Femur (tissue), 1 donor: ENCODE results near the gene IL22RA1.

Experiments
- DNase-seq: peaks from one replicate; pipeline ENCODE4 v3.0.0-alpha.2; 2017

The IL22RA1 gene

DNA sequence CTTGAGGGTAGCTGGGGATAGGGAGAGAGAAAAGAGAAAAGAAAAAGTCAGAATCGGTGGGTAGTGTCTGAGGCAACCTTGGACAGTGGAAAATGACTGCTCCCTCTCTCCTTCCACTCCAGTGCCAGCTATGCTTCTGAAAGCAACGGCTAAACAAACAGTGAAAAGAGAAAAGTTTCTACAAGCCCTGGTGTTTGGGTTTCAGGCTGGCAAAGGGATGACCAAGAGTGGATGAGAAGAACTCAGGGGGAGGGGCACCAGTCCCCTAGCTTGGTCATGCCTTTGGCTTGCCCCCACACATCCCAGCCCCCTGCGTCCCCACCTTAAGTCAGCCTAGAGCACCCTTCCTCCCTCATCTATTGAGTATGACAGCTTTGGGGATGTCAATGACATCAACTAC, 8.6 kb downstream of the IL22RA1 start:
- DNase-seq, result no peak

DNA sequence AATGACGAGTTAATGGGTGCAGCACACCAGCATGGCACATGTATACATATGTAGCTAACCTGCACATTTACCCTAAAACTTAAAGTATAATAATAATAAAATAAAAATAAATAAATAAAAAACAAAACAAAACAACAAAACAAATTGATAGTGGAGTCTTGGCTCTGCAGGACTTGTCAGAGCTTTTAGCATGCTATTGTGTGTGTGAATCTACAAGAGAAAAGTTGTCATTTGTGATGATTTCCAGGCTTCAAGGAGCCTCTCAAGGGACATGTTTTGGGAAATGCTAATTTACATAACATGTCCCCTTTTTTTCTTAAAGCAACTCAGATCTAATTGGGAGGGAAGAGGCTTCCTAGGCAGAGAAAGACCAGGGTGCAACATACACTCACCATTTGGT, 9.1 kb downstream of the IL22RA1 start:
- no peak for DNase-seq

DNA sequence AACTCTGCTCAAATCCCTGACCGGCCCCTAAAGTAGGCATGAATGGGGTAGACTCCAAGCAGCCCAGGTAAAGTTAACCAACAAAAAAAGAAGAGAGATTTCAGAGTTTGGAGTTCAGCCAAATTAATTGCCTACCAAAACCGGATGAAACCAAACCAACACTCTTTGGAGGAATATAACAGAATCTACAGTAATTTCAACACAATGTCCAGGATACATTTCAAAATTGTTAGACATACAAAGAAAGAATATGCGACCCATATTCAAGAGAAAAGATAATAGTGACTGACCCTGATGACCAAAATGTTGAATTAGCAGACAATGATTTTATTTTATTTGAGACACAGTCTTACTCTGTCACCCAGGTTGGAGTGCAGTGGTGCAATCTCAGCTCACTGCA, 12.6 kb downstream of the IL22RA1 start:
- DNase-seq, result no peak

DNA sequence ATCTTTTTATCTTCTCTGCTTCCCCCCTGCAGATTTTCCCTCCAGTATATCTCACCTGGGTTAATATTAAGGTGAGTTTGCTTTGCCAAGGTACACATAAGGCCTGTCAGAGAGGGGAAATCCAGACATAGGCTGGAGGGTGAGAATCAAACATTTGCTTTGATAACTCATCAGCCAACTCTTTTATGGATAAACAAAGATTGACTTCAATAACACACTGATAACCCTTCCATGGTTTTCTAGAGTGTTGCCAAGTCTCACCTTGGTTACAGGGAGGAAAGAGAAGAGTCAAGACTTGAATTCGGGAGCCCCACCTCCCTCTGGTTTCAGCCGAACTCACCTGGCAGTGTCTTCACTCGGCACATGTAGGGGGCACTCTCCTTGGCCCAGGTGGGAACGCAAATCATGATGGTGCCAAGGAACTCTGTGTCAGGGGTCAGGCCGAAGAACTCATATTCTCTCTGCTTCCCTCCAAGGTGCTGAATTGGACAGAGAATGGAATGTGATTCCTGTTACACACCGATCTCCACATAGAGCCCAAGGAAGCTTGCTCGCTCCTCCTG, 15.1 kb downstream of the IL22RA1 start:
- no peak for DNase-seq

DNA sequence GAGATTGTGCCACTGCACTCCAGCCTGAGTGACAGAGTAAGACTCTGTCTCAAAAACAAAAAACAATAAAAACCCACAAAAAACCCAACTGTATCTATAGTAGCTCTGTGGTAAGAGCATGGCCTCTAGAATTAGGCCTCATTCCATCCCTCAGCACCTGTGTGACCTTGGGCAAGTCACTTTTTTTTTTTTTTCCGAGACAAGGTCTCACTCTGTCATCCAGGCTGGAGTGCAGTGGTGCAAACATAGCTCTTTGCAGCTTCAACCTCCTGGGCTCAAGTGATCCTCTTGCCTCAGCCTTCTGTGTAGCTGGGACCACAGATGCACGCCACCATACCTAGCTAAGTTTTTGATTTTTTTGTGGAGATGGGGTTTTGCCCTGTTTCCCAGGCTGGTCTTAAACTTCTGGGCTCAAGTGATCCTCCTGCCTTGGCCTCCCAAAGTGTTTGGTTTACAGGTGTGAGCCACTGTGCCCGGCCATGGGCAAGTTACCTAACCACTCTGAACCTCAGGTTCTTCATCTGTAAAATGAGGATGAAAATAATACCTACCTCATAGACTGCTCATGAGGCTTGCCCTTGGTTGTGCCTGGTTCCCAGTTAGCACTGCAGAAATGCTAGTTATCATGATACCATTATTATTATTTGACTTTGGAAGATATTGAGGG, 15.7 kb downstream of the IL22RA1 start:
- DNase-seq, result no peak

DNA sequence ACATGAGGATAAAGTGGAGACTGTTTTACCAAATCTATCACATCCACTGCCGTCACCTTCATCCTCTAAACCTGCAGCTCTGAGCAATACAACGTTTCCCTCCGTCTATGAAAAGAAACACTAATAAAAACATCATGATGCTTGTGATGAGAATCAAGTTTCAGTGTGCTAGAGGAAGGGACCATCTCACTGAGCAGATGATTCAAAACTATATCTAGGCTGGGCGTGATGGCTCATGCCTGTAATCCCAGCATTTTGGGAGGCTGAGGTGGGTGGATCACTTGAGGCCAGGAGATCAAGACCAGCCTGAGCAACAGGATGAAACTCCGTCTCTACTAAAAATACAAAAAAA, 16.3 kb downstream of the IL22RA1 start:
- DNase-seq, result no peak

DNA sequence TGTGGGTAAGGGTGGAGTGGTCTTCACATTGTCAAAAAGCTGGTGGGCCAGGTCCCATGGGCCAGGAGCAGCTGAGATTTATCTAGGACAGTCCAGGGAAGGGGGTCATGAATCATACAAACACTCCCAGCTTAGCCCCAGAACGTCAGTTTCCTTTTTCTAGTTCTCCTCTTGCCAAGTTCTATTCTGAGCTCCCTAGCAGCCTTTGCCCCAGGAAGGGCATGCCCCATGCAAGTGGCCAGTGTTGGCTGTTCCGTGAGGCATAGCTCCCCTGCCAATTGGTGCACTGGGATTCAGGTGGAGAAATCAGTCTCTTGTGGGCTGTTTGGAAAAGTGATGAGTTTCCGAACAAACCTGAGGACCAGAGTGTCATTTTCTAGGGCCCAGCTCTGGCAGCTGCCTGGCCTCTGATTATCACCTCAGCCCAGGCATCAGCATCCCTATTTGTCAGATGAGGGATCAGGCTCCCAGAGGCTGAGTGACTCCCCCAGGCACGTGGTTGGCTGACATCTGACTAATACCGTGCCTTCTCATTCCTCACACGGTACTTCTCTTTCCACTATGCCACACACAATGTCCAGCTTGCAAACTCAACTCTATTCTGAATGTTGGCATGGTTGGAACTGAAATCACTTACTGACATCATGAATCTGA, 16.8 kb downstream of the IL22RA1 start:
- DNase-seq, result no peak

DNA sequence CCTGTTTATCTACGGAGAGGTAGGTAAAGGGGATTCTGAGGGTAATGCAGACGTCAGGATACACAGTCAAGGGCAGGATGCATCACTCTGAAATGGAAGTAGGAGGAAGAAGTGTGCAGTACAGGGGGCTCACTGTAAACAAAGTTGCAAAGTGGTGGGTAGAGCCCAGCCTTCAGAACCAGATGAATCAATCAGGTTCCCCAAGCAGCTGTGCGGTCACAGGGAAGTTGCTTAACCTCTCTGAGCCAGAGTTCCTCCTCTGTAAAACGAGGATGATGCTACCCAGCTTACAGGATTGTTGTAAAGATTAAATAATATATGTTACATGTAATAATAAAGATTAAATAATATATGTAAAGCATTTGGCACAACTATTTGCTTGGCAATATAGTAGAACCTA, 17.5 kb downstream of the IL22RA1 start:
- DNase-seq, result no peak

DNA sequence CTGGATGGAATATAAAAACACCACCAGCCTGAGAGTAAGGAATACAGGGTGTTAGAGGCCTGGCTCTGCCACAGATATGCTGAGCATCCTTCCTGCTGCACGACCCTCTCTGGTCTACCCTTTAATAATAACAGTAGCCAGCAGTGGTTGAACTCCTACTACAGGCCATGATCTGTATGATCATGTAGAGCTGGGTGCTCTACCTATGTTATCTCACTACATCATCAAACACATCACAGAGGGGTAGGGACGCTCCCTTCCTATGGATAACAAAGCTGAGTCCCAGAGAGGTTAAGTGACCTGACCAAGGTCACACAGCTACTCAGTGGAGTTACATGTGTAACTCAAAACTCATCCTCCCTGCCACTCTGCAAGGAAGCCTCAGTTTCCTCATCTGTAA, 18.0 kb downstream of the IL22RA1 start:
- no peak for DNase-seq

DNA sequence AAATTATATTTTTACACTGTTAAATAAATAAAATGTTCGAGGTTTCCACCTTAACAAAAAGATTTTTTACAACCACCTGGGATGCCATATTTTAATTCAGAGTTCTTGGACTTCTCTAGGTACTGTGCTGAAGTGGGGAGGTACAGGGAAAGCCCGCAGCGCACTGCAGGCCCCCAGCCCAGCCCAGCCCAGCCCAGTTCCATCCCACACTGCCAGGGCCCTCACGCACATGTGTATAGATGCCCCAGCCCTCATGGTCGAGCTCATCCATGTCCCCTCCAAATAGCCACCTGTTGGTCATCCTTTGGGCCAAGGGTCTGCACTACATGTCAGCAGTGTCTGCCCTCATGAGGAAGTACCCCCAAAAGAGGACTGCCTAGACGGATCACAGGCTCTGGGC, 19.3 kb downstream of the IL22RA1 start:
- no peak for DNase-seq

DNA sequence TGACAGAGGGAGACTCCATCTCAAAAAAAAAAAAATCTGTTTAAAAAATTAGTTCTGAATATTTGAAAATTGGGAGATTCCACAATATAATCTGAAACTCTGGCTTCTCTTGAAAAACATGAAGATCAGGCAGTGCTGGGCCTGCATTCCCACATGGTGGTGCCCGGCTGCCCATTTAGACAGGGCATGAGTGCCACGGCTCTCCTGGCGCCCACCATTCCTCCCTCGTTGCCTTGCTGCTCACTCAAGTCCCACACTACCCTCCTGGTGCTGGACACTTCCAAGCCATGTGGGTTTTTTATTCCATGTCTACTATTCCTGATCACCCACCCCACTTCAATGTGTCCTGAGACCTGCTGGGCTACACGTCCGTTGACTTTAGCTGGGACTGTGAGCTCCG, 20.2 kb downstream of the IL22RA1 start:
- no peak for DNase-seq

DNA sequence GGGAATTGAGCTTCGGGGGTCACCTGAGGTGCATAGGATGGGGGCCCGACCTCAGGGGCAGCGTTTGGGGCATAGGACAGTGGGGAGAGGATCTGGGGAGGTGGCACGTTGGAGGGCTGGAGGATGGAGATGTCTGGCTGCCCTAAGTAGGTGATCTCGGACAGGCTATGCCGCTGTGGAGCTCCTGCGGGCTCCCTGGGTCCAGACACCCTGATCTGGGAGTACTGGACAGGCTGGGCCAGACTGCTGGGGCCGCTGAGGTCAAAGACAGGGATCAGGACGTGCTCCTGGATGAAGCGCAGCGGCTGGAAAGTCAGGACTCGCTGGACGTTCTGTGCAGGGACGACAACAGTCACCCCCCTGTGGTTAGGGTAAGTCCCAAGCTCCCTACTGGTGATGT, 21.5 kb downstream of the IL22RA1 start:
- DNase-seq, result no peak

DNA sequence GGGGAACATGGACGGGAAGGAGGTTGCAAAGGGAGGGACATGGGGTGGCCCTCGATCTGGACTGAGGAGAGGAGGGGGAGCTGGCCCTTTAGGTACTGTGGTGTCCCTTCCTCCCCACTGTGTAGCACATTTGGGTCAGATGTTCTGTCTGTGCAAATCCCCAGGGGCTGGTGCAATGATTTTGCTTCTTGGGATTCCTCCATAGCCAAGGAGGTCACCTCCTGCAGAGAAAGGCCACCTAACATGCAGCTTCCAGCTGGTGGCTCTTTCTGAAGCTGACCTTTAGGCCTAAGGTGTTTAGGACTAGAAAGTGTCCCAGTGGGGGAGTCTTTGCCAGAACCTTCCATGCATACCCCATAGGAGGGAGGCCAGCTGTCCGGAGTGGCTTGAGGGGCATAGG, 22.0 kb downstream of the IL22RA1 start:
- DNase-seq, result no peak

DNA sequence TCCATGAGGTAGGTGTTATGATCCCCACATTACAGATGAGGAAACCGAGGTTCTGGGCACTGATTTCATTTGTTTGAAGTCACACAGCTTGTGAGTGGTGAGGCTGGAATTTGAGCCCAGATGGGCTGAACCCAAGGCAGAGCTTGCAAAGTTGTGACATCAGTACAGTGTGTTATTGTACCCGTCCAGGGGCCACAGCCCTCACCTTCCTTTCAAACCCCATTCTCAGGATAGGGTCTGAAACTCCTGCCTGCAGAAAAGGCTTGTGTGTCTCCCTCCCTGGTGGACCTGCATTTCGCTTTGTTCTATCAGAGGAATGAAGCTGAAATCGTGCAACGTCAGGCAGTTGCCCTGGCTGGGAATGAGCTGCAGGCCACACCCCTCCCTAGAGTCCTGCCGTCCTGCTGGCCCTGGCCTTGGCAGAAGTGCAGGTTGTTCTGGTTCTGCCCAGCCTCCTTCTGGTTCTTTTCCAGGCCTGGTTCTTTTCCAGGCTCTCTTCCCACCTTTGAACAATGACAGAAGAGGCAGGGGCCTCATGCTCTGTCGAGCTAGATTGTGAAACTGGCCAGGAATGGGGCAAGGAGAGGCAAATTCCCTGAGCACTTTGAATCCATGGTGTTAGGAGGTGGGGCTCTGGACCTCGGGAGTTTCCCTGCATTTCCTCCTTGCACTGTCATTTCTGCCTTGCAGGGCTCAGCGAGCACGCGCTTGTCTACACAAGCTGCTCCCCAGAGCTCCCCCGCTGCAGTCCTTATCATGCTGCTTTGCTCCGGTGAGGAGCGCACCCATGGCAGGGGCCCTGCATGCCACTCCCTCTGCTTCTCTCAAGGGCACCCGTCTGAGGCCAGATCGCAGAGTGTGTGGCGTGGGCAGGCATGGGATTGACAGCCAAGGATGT, 22.8 kb downstream of the IL22RA1 start:
- DNase-seq, result no peak

DNA sequence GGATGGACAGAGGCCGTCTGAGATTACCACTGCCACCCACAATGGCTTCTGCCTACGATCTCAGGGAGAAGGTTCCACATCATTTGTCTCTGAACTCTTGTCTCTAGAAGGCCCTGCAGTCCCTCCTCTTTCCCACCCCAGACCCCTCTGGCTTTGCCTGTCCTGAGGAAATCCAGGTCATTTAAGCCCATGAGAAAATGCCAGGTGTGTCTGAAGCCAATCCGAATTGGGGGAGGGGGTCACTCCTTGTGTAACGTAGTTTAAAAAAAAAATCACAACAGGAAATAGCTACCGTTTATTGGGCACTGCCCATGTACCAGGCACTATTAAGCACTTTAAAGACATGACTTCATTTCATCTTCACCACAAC, 23.5 kb downstream of the IL22RA1 start:
- no peak for DNase-seq

DNA sequence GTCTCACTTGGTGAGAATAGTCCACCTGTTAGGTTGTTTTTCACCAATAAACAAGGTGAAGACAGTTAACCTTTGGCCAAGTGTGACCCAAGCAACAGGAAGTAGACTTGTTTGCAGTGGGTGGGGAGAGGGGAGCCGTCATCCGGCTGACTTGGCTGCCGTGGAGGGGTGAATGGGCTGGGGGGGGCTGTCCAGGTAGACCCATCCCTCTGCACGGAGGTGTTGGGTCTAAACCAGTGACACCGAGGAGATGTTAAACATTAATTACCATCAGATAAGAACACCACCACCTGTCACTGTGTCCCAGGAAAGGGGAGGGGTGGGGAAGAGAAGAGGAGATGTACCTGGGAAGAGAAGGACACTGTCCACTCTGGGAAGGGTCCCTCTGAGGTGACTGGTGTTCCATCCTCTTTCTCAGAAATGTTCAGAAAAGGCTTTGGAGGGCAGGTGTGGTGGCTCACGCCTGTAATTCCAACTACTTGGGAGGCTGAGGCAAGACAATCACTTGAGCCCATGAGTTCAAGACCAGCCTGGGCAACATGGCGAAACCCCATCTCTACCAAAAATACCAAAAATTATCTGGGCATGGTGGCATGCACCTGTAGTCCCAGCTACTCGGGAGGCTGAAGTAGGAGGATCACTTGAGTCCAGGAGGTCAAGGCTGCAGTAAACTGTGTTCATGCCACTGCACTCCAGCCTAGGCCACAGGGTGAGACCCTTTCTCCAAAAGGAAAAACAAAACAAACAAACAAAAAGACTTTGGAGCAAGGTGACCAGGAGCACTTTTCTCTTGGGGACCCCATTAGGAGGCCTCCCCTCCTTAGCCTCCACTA, 24.3 kb downstream of the IL22RA1 start:
- no peak for DNase-seq

DNA sequence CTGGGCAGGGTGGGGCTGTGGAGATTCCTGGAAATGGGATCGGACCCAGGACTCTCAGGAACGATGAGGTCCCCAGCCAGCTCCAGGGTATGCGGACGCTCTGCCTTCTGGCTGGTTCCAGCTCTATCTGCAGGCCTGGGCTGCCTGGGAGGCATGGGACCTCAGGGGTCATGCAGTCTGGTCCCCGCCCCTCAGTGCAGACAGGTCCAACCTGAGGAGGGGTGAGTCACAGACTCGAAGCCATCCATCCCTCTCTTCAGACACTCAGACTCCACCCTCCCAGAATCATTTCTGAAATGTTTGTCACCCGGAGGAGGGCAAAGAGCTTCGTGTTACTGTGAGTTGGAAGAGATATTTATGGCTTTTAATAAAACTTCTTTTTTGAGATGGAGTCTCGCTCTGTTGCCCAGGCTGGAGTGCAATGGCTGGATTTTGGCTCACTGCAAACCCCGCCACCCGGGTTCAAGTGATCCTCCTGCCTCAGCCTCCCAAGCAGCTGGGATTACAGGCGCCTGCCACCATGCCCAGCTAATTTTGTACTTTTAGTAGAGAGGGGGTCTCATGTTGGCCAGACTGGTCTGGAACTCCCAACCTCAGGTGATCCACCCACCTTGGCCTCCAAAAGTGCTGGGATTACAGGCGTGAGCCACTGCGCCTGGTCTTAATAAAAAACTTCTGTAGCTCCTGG, 25.1 kb downstream of the IL22RA1 start:
- no peak for DNase-seq

DNA sequence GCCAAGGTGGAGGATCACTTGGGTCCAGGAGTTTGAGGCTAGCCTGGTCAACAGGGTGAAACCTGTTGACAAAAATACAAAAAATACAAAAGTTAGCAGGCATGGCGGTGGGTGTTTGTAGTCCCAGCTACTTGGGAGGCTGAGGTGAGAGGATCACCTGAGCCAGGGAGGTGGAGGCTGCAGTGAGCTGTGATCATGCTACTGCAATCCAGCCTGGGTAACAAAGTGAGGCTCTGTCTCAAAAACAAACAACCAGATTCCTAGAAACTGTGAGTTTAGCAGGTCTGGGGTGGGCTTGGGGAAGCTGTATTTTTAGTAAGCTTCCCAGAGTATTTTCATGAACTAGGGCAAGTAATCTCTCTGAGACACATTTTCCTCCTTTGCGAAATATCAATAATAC, 25.8 kb downstream of the IL22RA1 start:
- DNase-seq, result no peak

DNA sequence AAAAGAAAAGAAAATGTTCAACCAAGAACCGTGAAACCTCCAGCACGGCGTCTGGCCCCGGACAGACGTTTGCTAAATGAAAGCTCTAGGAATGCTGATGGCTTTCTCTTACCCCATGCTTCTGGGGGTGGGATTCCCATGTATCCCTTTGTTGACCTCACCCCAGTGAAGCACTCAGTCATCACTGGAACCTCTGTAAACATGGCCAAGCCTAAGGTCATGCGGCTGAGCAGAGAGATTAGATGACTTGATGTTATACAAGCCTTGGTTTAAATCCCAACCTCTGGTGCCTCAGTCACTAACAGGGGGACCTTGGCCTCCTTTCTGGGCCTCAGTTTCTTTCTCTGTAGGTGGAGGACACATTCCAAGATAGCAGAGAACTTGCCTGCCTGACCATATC, 28.2 kb downstream of the IL22RA1 start:
- no peak for DNase-seq

DNA sequence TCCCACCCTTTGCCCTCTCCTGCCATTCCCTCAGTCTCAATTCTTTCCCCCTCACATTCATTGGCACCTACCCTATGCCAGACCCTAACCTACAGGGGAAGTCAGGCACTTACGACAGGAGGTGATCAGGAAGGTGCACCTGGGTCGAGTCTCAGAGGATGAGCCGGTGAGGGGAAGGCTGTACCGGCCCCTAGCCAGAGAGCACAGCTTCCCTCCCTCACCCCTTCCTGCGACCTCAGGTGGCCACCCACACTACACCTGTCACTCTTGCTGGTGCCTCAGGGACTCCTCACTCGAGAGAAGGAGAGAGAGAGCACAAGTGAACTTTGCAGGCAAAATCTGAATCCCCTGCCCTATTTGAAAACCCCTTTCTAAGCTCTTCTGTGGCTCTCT, 29.3 kb downstream of the IL22RA1 start:
- DNase-seq, result no peak

DNA sequence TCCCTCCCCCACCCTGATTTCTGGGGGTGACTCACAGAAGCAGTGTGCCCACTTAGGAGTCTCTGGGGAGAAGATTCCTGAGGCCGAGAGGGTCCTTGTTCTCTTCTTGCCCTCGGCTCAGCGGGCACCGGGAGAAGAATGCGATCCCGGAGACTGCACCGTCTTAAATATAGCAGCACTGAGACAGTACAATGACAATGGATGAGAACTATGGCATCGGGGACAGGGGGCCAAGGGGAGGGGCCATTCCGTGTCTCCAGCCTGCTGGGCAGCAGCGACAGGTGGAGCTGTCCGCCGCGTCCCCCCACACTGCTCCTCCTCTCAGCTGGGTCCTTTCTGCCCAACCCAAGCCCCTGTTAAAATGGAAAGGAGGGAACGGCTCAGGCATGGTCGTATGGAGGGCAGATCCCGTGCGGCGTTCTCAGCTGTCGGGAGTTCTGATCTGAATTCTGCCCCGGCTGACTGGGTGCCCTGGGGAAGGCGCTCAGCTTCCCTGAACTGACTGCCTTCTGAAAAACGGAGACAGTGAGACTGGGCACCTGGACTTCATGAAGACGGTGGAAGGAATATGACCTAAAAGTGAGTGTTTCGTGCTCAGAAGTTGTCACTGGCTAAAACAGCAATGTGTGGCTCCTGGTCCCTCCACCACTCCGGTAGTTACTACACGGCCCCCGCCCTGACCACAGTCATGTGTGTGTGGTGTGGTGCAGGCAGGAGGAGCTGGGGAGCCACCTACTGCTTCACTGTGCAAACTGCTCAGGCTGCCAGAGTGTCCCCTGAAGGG, 30.8 kb downstream of the IL22RA1 start, which contains the start of gene MYOM3:
MYOM3 (minus strand) TSS at position 140 of the 784 bp plus-strand sequence. CDS start 3,499 bp downstream, outside the sequence.
- DNase-seq, result peak; percentile 85
